ENCODE data around the gene ARG2.
"Not testable (repeated sequence)": the region's sequence is repeated elsewhere in the genome, so short reads cannot be mapped to it uniquely, and the experiment has no call there.

Gene ARG2

DNA sequence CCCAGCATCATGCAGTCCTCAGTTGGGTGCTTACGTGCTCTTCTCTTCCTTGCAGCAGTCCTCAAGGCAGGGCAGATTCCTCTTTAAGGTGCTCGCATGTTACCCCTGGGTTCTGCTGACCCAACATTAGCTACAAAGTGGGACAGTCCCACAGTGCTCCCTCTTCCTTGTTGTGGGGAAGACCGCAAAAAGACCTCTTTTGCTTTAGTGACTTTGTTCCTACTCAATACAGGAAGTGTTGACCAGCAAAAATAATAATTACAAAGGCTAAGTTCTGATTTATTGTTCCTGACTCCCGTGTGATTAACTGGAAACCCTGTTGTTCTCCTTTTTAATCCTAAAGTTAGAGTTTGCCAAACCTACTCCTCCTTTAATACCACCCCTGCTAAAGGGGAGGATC is 33.4 kb upstream of the ARG2 start:
- DNase-seq (ENCODE audit: low read depth), result no peak

DNA sequence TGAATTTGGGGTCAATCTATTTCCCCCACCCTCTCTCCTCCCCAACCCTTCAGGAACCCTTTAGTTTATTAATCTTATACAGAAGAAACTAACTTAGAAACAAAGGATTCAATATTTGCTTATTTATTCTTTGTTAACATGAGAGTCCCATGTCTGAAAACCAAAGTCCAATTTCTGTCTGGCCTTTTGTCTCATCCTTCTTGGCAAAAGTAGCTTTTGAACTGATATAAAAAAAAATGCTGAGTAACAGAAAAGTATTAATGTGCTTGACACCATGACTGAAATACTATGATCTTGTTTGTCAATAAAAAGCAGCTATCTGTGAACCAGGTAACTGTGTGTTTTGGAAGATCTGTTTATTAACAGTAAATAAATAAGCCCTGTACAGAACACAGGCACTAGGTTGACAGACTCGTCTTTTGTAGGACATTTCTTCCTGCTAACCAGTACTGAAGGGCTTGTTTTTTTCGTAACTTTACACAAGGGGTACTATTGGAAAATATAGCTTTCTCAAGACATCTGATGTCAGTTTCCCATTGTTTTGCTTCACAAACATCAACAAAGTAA is 30.4 kb upstream of the ARG2 start:
- DNase-seq (ENCODE audit: low read depth), result no peak

DNA sequence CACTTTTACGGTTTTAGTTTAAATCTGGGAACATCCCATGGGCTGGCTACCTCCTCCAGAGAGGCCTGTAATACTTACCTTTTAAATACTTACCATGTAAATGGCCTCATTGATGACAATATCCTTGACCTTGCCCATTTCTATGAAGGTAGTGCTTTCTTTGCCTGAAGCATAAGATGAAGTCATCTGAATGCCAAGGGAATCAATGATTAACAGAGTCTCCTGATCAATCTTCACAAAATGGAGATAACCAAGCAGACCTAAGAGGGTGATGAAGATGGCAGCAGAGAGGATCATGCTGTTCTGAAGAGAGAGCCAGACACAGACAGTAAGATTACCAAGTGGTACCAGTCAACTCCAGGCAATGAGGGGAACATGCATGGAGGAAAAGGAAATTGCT is 26.1 kb upstream of the ARG2 start:
- not testable (repeated sequence) for DNase-seq (ENCODE audit: low read depth)

DNA sequence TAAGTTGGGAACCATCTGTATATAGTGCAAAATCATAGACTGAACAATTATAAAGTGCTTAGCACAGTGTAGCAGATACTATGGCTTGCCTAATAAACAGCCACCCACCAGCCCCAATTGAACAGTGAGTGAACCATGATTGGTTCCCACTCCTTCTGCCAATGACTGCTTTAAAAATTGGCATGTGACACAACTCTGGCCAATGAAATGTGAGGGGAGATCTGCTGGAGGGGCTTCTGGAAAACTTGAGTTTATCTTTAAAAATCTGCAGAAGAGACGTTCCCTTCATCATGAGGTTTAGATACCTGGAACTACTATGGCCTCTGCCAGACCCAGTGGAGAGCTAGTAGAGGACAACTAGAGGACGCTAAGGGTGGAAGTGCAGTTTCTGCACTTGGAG is 24.3 kb upstream of the ARG2 start:
- DNase-seq (ENCODE audit: low read depth), result no peak

DNA sequence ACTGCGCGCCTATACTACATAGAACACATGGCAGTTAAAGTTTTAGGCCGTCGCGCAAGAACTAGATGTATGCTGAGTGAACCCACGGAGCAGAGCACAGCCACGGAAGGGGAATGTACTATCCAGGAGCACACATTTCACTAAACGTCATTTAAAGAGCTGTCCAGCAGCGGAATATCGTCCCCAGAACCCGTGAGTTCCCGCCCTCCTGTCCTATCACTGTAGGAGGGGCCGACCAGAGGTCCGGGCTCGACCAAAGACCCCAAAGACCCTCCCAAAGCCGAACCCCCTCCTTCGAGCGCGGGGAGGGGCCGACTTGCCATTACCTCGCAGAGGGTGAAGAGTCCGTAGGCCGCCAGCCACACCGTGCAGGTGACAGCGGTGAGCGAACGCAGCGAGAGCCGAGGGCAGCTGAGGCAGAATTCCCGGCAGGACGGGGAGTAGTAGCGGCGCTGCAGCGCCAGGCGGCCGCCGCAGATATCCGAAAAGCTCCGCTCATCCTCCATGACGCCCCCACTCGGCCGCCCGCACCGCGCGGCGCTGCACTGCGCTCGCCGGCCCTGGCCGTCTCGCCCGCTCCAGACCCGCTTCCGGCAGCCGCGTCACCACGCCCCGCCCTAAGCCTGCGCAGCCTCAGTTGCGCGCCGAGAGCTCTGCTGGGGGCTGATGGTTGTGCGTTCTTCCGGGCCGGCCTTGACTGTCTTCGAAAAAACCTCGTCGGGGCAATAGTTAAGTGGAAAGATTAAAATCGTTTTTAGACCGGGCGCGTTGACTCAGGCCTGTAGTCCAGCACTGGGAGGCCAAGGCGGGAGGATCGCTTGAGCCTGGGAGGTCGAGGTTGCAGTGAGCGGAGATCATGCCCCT is 19.8 kb upstream of the ARG2 start, which contains the start of gene PIGH:
PIGH (minus strand) TSS at position 571 of the 864 bp plus-strand sequence; CDS start at position 506, 65 bp downstream.
- DNase-seq (ENCODE audit: low read depth), result peak; percentile 90

DNA sequence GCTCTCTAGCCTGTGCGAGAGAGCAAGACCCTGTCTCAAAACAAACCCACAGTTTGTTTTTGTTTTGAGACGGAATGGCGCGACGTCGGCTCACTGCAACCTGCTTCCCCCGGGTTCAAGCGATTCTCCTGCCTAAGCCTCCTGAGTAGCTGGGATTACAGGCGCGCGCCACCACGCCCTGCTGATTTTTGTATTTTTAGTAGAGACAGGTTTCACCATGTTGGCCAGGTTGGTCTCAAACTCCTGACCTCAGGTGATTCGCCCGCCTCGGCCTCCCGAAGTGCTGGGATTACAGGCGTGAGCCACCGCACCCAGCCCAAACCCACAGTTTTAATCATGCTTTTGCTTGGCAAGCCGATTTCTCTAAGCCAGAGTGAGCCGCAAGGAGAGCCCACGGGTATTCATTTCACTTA is 19.2 kb upstream of the ARG2 start:
- DNase-seq (ENCODE audit: low read depth), result not testable (repeated sequence)

DNA sequence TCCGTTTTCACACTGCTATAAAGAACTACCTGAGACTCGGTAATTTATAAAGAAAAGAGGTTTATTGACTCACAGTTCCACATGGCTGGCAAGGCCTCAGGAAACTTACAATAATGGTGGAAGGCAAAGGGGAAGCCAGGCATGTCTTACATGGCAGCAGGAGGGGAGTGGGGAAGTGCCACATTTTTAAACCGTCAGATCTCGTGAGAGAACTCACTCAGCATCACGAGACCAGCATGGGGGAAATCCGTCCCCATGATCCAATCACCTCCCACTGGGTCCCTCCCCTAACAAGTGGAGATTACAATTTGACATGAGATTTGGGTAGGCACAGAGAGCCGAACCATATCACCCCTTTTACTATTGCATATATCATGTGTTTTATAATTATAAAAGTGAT is 17.6 kb upstream of the ARG2 start:
- no peak for DNase-seq (ENCODE audit: low read depth)

DNA sequence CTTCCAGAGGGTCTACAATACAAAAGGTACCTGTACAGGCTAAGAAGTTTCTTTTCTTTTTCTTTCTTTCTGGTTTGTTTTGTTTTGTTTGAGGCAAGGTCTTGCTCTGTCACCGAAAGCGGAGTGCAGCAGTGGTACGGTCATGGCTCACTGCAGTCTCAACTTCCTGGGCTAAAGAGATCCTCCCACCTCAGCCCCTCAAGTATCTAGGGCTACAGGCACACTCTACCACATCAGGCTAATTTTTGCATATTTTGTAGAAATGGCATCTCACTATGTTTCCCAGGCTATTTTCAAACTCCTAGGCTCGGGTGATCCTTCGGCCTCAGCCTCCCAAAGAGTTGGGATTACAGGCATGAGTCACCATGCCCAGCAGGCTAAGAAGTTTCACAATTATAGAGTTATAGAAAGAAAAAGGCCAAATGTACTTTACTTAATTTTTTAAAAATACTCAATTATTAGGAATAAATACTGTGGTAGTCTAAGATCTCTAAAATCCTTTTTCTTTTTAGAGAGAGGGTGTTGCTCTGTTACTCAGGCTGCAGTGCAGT is 16.6 kb upstream of the ARG2 start:
- DNase-seq (ENCODE audit: low read depth), result peak; percentile 17

DNA sequence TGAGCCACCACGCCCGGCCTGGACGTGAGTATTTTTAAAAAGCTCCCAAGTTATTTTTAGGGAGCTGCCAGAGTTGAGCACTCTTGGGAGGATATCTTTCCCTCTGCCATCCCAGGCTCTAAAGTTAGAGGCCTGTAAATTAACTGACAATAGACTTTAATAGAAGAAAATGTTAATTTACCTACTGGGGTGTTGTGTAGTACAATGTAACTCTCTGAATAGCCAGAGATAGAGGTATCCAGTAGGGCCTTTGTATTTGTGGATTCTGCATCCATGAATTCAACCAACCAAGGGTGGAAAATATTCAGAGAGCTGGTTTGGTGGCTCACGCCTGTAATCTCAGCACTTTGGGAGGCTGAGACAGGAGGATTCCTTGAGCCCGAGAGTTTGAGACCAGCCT is 12.1 kb upstream of the ARG2 start:
- no peak for DNase-seq (ENCODE audit: low read depth)

DNA sequence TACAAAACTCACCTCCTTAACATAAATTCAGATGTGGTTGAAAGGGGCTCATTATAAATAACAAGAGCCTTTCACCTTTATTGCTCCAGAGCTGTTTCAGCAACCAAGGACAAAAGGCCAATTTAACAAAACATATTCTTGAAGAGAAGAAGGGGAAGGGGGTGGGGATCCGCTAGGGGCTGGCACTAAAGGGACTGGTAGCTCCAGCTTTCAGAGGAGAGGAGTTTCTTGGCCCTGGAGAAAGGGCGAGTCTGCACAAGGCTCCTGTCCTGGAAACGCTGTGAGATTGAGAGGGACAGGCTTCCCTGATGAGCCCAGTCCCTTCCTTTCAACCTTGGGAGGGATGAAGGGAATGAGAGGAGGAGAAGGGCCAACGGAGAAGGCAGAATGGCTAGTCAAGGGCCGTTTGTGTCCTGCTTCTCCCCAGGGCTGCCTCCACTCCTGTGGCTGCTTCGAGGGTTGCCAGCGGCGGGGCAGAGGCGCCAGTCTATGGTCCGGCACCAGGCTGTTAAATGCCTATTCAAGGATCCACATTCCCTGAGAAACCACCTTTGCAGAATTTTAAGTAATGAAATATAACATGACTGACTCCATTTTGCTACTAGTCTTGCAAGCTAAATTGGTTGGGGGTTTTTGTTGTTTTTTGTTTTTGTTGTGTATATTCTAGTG is 9.9 kb upstream of the ARG2 start:
- DNase-seq (ENCODE audit: low read depth), result no peak

DNA sequence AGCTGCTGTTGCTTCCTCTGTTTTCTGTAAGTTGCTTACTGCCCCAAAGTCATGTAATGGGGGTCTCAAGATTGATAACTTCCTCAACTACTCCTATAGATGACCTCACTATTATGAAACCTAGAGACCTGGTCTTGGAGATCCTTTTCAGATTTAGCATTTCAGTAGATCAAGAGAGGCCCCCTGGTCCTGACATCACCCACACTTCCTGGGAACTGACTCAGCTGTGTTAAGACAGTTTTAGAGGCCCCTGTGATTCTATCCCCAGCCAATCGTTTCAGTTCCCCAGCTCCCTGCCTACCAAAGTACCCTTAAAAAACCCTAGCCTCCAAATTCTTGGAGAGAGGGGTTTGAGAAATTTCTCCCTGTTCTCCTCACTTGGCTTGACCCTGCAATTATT is 9.2 kb upstream of the ARG2 start:
- peak; percentile 24 for DNase-seq (ENCODE audit: low read depth)

DNA sequence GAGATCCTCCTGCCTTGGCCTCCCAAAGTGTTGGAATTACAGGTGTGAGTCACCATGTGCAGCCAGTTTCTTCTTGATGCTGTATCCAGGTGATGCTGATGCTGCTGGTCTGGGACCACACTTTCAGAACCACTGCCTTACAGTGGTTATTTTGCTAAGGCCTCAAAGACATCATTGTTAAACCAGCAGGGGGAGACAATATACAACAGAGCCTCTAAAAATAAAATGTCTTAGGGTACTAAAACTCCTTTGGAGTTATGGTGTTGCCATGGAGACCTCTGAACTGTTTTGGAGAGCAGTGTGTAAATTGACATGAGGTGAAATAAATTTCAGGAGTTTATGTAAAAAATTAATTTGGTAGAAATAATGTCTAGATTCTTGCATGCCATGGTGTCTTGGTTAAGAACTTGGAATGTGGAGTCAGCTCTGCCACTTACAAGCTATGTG is 1.1 kb upstream of the ARG2 start:
- peak; percentile 88 for DNase-seq (ENCODE audit: low read depth)

DNA sequence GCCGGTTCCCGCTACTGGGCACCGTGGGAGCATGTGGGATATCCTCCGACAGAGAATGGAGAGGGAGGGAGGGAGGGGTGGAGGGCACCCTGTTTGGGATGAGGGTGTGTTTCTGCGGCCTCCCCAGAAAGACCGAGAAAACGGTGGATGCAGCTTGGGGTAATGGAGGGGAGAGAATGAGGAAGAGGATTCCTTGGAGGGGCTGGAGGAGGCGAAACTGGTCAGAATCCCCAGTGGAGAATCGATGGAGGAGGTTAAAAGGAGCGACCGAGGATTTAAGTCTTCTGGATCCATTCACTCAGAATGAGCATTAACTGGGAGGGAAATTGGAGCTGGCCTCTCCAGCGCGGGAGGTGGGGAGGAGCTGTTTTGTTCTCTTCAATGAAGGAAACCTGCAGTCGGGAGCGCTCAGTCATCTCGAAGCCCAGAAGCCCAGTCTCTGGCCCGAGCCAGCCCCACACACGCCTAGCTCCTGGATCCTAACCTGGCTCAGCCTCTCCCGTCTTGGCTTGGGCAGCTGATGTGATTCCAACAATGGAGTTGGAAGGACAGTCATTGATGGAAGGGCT is 581 bp downstream of the ARG2 start:
- DNase-seq (ENCODE audit: low read depth), result peak; percentile 29

DNA sequence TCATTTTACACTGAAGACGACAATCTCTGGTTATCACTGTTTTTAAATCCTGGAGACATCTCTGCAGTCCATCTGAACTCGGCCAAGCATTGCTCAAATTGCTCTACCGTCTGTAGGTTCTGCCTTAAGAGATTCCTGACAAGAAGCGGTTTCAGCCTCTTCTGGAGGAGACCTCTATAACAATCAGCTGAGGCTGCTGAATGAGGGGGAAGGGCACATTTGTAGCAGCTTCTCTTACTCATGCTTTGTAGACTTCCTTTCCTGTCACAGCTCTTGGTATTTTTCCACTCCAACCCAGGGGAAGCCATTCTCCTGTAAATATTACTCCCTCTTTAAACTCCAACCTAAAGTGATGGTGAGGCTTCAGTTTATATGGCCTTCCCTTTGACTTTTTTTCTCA is 3.0 kb downstream of the ARG2 start:
- peak; percentile 91 for DNase-seq (ENCODE audit: low read depth)

DNA sequence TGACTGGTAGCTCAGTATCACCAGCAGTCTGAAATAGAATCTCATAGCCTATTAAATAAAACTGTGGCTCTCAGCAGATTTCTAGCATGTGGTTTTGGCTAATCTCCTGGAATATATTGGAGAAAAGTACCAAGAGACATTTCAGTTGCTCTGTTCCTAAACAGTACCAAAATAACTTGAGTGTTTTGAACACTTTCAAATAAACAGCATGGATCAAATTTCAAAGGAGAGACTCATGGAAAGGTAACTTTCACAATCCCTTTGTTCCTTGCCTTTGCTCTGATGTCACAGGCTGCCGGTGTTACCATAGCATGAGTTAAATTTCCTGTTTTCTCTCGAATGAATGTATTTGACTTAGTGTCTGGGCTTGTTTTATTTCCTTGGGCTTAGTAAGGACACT is 3.4 kb downstream of the ARG2 start:
- peak; percentile 51 for DNase-seq (ENCODE audit: low read depth)

DNA sequence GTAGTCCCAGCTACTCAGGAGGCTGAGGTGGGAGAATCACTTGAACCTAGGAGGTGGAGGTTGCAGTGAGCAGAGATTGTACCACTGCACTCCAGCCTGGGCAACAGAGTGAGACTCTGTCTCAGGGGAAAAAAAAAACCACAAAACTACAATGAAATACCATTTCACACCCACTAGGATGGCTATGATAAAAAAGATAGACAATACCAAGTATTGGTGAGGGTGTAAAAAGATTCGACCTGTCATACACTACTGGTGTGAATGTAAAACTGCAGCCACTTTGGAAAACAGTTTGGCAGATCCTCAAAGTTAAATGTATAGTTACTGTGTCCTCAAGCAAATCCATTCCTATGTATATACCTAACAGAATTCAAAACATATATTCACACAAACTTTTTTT is 6.4 kb downstream of the ARG2 start:
- DNase-seq (ENCODE audit: low read depth), result not testable (repeated sequence)

DNA sequence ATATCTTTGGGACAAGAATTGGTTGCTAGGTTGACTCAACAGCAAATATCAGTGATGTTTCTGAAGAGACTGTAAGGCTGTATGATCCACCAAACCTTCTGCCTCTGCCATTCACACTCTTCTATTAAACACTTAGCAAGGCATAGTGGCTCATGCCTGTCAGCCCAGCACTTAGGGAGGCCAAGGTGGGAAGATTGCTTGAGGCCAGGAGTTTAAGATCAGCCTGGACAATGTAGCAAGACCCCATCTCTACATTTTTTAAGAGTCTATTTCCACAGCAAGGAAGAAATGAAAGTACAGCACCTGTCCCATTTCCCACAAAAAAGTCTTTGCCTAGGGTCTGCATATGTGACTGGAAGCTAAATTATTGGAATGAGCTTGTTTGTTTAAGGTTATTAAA is 7.8 kb downstream of the ARG2 start:
- DNase-seq (ENCODE audit: low read depth), result no peak

DNA sequence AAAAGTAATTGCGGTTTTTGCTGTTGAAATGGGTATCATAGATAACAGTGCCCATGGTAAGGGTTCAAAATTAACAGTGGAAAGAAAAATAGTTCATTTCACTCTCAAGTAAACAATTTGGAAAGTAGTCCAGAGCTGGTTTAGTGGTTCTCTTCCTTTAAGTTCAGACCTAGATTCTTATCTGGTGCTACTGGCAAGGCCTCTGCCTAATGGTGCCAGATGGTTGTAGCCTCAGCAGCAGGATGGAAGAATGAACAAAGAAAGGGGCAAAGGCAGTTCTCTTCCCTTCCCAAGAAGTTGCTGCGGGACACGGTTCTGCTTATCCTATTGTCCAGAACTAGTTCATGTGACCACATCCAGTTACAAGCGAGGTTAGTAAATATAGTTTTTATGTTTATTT is 10.5 kb downstream of the ARG2 start:
- DNase-seq (ENCODE audit: low read depth), result no peak

DNA sequence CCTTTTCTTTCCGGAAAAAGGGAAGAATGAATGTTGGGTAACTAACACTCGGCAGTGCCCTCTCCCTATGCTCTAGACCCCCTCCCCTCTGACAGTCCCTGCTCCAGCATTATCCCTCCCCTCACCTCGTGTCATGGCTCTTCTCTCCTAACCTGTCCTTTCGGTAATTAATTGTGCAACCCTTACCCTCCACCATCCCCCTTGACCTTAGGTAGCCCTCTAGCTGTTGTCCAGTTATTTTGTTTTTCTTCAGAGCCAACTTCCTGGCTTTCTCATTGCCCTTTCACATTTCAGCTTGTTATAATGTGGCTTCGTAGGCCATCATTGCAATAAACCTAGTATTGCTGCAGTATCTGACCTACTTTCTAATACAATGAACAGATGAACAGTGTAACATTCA is 11.2 kb downstream of the ARG2 start:
- no peak for DNase-seq (ENCODE audit: low read depth)

DNA sequence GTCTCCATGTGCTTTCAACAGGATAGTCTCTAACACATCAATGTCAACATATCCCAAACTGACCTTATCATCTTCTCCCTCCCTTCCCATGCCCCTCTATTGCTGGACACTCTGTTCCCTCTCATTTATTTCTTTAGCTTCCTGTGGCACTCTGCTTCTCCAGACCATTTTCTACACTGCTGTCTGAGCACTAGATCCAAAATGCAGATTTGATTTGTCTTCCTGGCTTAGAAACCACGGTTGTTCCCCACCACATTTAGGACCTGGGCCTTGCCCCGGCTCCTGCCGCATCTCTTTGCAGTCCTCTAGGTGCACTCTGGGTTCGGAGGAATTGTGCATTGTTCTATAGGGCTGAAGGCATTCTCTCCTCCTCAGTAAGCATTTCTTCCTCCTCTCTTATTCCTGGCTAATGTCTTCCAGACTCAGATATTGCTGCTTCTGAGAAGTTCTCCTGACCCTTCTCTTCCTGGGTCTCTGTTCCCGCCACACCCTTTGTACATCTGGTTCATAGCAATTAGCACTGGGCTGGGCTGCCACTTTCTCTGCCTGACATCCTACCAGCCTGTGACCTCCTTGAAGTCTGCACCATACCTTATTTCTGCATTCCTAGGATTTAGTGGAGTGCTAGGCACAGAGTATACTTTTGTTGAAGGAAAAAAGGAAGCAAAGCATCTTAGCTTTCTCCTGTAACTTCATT is 13.9 kb downstream of the ARG2 start:
- no peak for DNase-seq (ENCODE audit: low read depth)

DNA sequence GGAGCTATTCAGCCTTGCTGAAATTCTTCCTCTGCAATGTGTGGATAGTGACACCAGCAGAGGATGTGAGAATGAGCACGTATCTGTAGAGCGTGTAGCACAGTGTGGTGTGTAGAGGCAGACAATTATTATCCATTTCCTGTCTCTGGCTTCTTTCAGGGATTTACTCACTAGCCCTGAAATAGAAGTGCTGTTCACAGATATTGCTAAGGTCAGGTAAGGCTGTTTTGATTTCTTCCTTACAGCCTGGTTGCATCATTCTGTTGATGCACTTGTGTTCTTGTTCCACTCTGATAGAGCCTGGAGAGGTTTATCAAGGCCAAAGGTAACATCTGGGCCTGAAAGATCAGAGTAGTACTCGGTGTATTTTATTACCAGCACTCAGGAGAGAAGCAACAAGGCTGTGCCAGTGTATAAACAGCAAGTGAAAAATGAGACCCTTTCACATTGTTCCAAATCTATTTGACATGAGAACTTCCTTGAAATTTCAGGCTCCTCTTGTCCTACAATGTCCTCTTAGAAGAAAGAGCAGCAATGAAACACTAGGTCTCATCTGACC is 16.7 kb downstream of the ARG2 start:
- DNase-seq (ENCODE audit: low read depth), result no peak

Data from ELR (cell line).